HG03097 (cell line): ENCODE measurements around the gene SPTBN1.

Experiments
- ATAC-seq: cut with Tn5 transposase; IDR thresholded peaks from one replicate; pipeline ENCODE4 v1.9.1; 2021; ENCODE audit not compliant: unreplicated experiment, low FRiP score

Gene SPTBN1

GRCh38 chr2:54546923-54547720 lies 91.0 kb downstream of the SPTBN1 start:
- peak; percentile 38 for ATAC-seq

GRCh38 chr2:54549430-54549829 lies 93.3 kb downstream of the SPTBN1 start:
- no peak for ATAC-seq

GRCh38 chr2:54549917-54550518 lies 93.9 kb downstream of the SPTBN1 start:
- ATAC-seq: no peak

GRCh38 chr2:54550547-54550946 lies 94.4 kb downstream of the SPTBN1 start:
- ATAC-seq: no peak

GRCh38 chr2:54551123-54551756 lies 95.1 kb downstream of the SPTBN1 start:
- ATAC-seq: no peak

GRCh38 chr2:54553075-54553474 lies 96.9 kb downstream of the SPTBN1 start:
- no peak for ATAC-seq

- ATAC-seq: no peak
Measured at GRCh38 chr2:54553775-54554174, 97.6 kb downstream of the SPTBN1 start.

- ATAC-seq: no peak
Measured at GRCh38 chr2:54555318-54555837, 99.3 kb downstream of the SPTBN1 start.

GRCh38 chr2:54556621-54557121 lies 100.5 kb downstream of the SPTBN1 start:
- ATAC-seq: no peak

GRCh38 chr2:54557211-54557600 lies 101.1 kb downstream of the SPTBN1 start:
- ATAC-seq: no peak

- peak; percentile 22 for ATAC-seq
Measured at GRCh38 chr2:54557601-54558187, 101.6 kb downstream of the SPTBN1 start.

- ATAC-seq: peak; percentile 30
Measured at GRCh38 chr2:54558188-54559005, 102.3 kb downstream of the SPTBN1 start.

- no peak for ATAC-seq
Measured at GRCh38 chr2:54559006-54559445, 102.9 kb downstream of the SPTBN1 start.

GRCh38 chr2:54559593-54560145 lies 103.5 kb downstream of the SPTBN1 start:
- ATAC-seq: no peak

- ATAC-seq: peak; percentile 31
Measured at GRCh38 chr2:54560146-54560881, 104.2 kb downstream of the SPTBN1 start.

- no peak for ATAC-seq
Measured at GRCh38 chr2:54561010-54561409, 104.9 kb downstream of the SPTBN1 start.

GRCh38 chr2:54564439-54564838 lies 108.3 kb downstream of the SPTBN1 start:
- ATAC-seq: no peak

- no peak for ATAC-seq
Measured at GRCh38 chr2:54565551-54565950, 109.4 kb downstream of the SPTBN1 start.

GRCh38 chr2:54566896-54567295 lies 110.8 kb downstream of the SPTBN1 start:
- no peak for ATAC-seq
